GM12864 (cell line): Measurements from ENCODE around the gene CCDC138.

Source experiments
- DNase-seq: peaks from one replicate; pipeline ENCODE4 v3.0.0-alpha.2; 2011; ENCODE audit warnings: low read depth
- H3K4me3 ChIP-seq: 2 replicates; pipeline ENCODE4 v1.5.1; 2011; ENCODE audit warnings: mild to moderate bottlenecking, low read depth, low read length, control low read depth
- TF ChIP-seq, protein P1 (sequence below): IDR thresholded peaks from 2 replicates; pipeline ENCODE4 v1.5.1; 2011; ENCODE audit warnings: low read depth, mild to moderate bottlenecking, moderate library complexity, low read length, control low read depth, inconsistent platforms; ENCODE audit errors: missing control alignments

CCDC138 gene

DNA sequence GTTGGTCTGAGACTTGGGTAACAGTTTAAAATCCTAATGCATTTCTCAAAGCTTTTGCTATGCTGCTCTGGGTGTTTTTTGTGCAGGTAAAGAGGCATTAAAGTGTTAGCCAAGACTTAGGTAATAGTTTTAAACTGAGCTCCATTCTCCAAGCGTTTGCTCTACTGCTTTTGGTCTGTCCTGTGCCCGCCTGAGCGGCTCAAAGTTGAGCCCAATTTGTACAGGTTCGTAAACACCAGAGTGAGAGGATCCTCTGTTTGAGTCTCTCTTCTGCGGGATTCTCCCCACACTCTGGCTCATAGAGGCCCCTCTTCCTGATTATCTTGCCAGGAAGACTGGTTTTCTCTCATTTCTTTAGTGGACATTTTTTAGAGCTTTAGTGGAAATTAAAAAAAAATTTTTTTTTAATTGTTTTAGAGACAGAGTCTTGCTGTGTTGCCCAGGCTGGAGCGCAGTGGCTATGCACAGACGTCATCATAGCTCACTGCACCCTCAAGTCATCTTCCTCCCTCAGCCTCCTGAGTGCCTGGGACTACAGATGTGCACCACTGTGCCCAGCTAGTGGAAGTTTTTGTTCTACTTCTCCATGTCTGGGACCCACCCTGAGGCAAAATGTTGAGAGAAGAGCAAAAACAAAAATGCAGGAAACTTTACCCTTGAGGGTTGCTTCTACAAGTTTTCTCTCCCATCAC is 16.6 kb downstream of the CCDC138 start:
- no peak overlapping the region for H3K4me3 ChIP-seq
- TF ChIP-seq, protein P1, sequence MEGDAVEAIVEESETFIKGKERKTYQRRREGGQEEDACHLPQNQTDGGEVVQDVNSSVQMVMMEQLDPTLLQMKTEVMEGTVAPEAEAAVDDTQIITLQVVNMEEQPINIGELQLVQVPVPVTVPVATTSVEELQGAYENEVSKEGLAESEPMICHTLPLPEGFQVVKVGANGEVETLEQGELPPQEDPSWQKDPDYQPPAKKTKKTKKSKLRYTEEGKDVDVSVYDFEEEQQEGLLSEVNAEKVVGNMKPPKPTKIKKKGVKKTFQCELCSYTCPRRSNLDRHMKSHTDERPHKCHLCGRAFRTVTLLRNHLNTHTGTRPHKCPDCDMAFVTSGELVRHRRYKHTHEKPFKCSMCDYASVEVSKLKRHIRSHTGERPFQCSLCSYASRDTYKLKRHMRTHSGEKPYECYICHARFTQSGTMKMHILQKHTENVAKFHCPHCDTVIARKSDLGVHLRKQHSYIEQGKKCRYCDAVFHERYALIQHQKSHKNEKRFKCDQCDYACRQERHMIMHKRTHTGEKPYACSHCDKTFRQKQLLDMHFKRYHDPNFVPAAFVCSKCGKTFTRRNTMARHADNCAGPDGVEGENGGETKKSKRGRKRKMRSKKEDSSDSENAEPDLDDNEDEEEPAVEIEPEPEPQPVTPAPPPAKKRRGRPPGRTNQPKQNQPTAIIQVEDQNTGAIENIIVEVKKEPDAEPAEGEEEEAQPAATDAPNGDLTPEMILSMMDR: no peak
- no peak for DNase-seq

DNA sequence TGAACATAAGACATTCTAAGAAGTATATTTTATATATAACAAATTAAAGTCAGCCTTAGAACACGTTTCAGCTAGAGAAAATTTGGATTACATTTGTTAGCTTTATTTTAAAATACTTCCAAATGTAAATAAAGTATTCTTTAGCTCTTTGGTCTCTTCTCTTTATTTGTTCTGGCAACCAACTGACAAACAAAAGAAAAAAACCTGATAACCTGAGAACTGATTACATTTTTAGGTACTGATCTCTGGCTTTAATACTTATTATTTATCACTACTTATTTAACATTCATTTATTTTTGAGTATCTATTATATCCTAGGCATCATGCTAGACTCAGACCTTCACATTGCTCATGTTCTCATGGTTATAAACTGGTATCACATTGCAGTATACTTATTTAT is 18.5 kb downstream of the CCDC138 start:
- no peak overlapping the region for H3K4me3 ChIP-seq
- TF ChIP-seq, protein P1: no peak
- DNase-seq: no peak

- TF ChIP-seq, protein P1: no peak
- H3K4me3 ChIP-seq: no peak overlapping the region
- DNase-seq: no peak
These were observed 19.2 kb downstream of the CCDC138 start for GRCh38 chr2:108805782-108806181.

DNA sequence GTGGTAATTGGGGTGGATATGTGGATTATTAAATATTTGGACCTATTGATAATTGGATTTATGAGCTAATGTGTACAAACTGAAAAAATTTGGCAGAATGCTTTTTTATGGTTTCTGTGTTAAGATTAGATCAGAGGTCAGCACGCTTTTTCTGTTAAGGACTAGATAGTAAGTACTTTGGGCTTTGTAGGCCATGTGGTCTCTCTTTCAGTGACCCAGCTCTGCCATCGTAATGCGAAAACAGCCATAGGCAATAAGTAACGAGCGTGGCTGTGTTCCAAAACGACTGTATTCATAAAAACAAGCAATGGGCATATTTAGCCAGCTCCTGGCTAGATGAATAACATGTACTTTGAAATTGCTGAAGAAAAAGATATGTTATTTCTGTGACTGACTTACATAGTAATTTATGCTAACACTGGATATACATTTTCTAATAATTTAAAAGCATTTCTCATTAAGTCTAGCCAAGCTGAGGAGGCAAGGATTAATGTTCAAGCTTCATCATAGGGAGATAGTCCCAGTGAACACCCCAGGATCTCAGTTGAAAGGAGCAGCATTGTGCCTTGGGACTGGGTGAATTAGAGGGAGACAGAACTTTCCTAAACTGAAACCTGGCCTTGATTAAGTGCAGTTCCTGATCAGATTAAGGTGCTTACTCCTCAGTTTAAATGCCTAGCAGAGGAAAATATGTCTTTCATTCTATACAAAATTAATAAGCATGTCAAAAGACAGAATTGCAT is 20.0 kb downstream of the CCDC138 start:
- TF ChIP-seq, protein P1: no peak
- no peak for DNase-seq
- no peak overlapping the region for H3K4me3 ChIP-seq

DNA sequence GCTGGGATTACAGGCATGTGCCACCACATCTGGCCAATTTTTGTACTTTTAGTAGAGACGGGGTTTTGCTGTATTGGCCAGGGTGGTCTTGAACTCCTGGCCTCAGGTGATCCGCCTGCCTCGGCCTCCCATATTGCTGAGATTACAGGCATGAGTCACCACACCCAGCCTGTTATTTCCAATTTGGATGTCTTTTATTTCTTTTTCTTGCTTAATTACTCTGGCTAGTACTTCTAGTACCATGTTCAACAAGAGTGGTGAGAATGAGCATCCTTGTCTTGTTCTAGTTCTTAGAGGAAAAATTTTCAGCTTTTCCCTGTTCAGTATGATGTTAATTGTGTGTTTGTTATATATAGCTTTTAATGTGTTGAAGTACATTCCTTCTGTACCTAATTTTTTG is 23.4 kb downstream of the CCDC138 start:
- DNase-seq: no peak
- H3K4me3 ChIP-seq: no peak overlapping the region
- TF ChIP-seq, protein P1: no peak

- TF ChIP-seq, protein P1: no peak
- H3K4me3 ChIP-seq: no peak overlapping the region
- DNase-seq: no peak
These were observed 24.7 kb downstream of the CCDC138 start for GRCh38 chr2:108810993-108811957.
